ENCODE measurements around the gene CAMK4.
"Not testable (repeated sequence)": the region's sequence is repeated elsewhere in the genome, so short reads cannot be mapped to it uniquely, and the experiment has no call there.

CAMK4 gene

GRCh38 chr5:111404270-111404769 is 180.1 kb downstream of the CAMK4 start:
- Histone ChIP-seq H3K36me3 (ENCODE audit: control insufficient read depth, insufficient read depth, low read length) (no peaks in the 10 kb centered on the region), H3K4me1 (ENCODE audit: control insufficient read depth, insufficient read depth, low read length) (no peaks in the 10 kb centered on the region), H3K4me3 (ENCODE audit: low read length) (no peak overlapping the region), H3K27ac (ENCODE audit: low read depth, low read length) (no peak overlapping the region), H3K27me3 (ENCODE audit: control insufficient read depth, insufficient read depth, low read length) (no peaks in the 10 kb centered on the region), H3K9ac (ENCODE audit: low read length) (no peak overlapping the region)

GRCh38 chr5:111407562-111407961 is 183.4 kb downstream of the CAMK4 start:
- Histone ChIP-seq H3K27ac (ENCODE audit: low read depth, low read length) (no peak overlapping the region), H3K9ac (ENCODE audit: low read length) (no peak overlapping the region), H3K27me3 (ENCODE audit: control insufficient read depth, insufficient read depth, low read length) (no peaks in the 10 kb centered on the region), H3K36me3 (ENCODE audit: control insufficient read depth, insufficient read depth, low read length) (no peaks in the 10 kb centered on the region), H3K4me3 (ENCODE audit: low read length) (no peak overlapping the region), H3K4me1 (ENCODE audit: control insufficient read depth, insufficient read depth, low read length) (no peaks in the 10 kb centered on the region)

GRCh38 chr5:111408817-111409216 is 184.6 kb downstream of the CAMK4 start:
- Histone ChIP-seq H3K4me3 (ENCODE audit: low read length) (no peak overlapping the region), H3K4me1 (ENCODE audit: control insufficient read depth, insufficient read depth, low read length) (no peaks in the 10 kb centered on the region), H3K36me3 (ENCODE audit: control insufficient read depth, insufficient read depth, low read length) (no peaks in the 10 kb centered on the region), H3K27ac (ENCODE audit: low read depth, low read length) (no peak overlapping the region), H3K27me3 (ENCODE audit: control insufficient read depth, insufficient read depth, low read length) (no peaks in the 10 kb centered on the region), H3K9ac (ENCODE audit: low read length) (no peak overlapping the region)

GRCh38 chr5:111409266-111409665 is 185.1 kb downstream of the CAMK4 start:
- H3K4me3 ChIP-seq (ENCODE audit: low read length); H3K9ac ChIP-seq (ENCODE audit: low read length); H3K27ac ChIP-seq (ENCODE audit: low read depth, low read length); H3K27me3 ChIP-seq (ENCODE audit: control insufficient read depth, insufficient read depth, low read length); H3K4me1 ChIP-seq (ENCODE audit: control insufficient read depth, insufficient read depth, low read length); H3K36me3 ChIP-seq (ENCODE audit: control insufficient read depth, insufficient read depth, low read length): not testable (repeated sequence)

GRCh38 chr5:111410067-111410466 is 185.9 kb downstream of the CAMK4 start:
- not testable (repeated sequence) for H3K36me3 ChIP-seq (ENCODE audit: control insufficient read depth, insufficient read depth, low read length); H3K4me3 ChIP-seq (ENCODE audit: low read length); H3K27ac ChIP-seq (ENCODE audit: low read depth, low read length); H3K4me1 ChIP-seq (ENCODE audit: control insufficient read depth, insufficient read depth, low read length); H3K9ac ChIP-seq (ENCODE audit: low read length); H3K27me3 ChIP-seq (ENCODE audit: control insufficient read depth, insufficient read depth, low read length)

- no peaks in the 10 kb centered on the region for H3K27me3 ChIP-seq (ENCODE audit: control insufficient read depth, insufficient read depth, low read length)
- no peak overlapping the region for H3K27ac ChIP-seq (ENCODE audit: low read depth, low read length)
- no peaks in the 10 kb centered on the region for H3K4me1 ChIP-seq (ENCODE audit: control insufficient read depth, insufficient read depth, low read length)
- H3K9ac ChIP-seq (ENCODE audit: low read length), result no peak overlapping the region
- H3K4me3 ChIP-seq (ENCODE audit: low read length), result no peak overlapping the region
- H3K36me3 ChIP-seq (ENCODE audit: control insufficient read depth, insufficient read depth, low read length), result no peaks in the 10 kb centered on the region
Measured at GRCh38 chr5:111411301-111411700, 187.1 kb downstream of the CAMK4 start.

GRCh38 chr5:111412593-111412992 is 188.4 kb downstream of the CAMK4 start:
- Histone ChIP-seq H3K4me1 (ENCODE audit: control insufficient read depth, insufficient read depth, low read length) (no peaks in the 10 kb centered on the region), H3K27ac (ENCODE audit: low read depth, low read length) (no peak overlapping the region), H3K4me3 (ENCODE audit: low read length) (no peak overlapping the region), H3K27me3 (ENCODE audit: control insufficient read depth, insufficient read depth, low read length) (no peaks in the 10 kb centered on the region), H3K36me3 (ENCODE audit: control insufficient read depth, insufficient read depth, low read length) (no peaks in the 10 kb centered on the region), H3K9ac (ENCODE audit: low read length) (no peak overlapping the region)

GRCh38 chr5:111415053-111415452 is 190.9 kb downstream of the CAMK4 start:
- Histone ChIP-seq H3K4me1 (ENCODE audit: control insufficient read depth, insufficient read depth, low read length) (no peaks in the 10 kb centered on the region), H3K4me3 (ENCODE audit: low read length) (no peak overlapping the region), H3K36me3 (ENCODE audit: control insufficient read depth, insufficient read depth, low read length) (no peaks in the 10 kb centered on the region), H3K27me3 (ENCODE audit: control insufficient read depth, insufficient read depth, low read length) (no peaks in the 10 kb centered on the region), H3K9ac (ENCODE audit: low read length) (no peak overlapping the region), H3K27ac (ENCODE audit: low read depth, low read length) (no peak overlapping the region)

- Histone ChIP-seq H3K4me1 (ENCODE audit: control insufficient read depth, insufficient read depth, low read length) (no peaks in the 10 kb centered on the region), H3K36me3 (ENCODE audit: control insufficient read depth, insufficient read depth, low read length) (no peaks in the 10 kb centered on the region), H3K27me3 (ENCODE audit: control insufficient read depth, insufficient read depth, low read length) (no peaks in the 10 kb centered on the region), H3K9ac (ENCODE audit: low read length) (no peak overlapping the region), H3K4me3 (ENCODE audit: low read length) (no peak overlapping the region), H3K27ac (ENCODE audit: low read depth, low read length) (no peak overlapping the region)
Measured at GRCh38 chr5:111422245-111422644, 198.1 kb downstream of the CAMK4 start.

- Histone ChIP-seq H3K36me3 (ENCODE audit: control insufficient read depth, insufficient read depth, low read length) (no peaks in the 10 kb centered on the region), H3K4me3 (ENCODE audit: low read length) (no peak overlapping the region), H3K9ac (ENCODE audit: low read length) (no peak overlapping the region)
Measured at GRCh38 chr5:111422747-111423720, 198.8 kb downstream of the CAMK4 start.

GRCh38 chr5:111425205-111425604 is 201.0 kb downstream of the CAMK4 start:
- Histone ChIP-seq H3K27ac (ENCODE audit: low read depth, low read length) (no peak overlapping the region), H3K36me3 (ENCODE audit: control insufficient read depth, insufficient read depth, low read length) (no peaks in the 10 kb centered on the region), H3K27me3 (ENCODE audit: control insufficient read depth, insufficient read depth, low read length) (no peaks in the 10 kb centered on the region)

More at GRCh38 chr5:111422747-111423720, 198.8 kb downstream of the CAMK4 start:
- H3K27me3 ChIP-seq (ENCODE audit: control insufficient read depth, insufficient read depth, low read length), result no peaks in the 10 kb centered on the region
- no peak overlapping the region for H3K27ac ChIP-seq (ENCODE audit: low read depth, low read length)
- no peaks in the 10 kb centered on the region for H3K4me1 ChIP-seq (ENCODE audit: control insufficient read depth, insufficient read depth, low read length)

GRCh38 chr5:111427762-111428161 is 203.6 kb downstream of the CAMK4 start:
- H3K4me3 ChIP-seq (ENCODE audit: low read length), result no peak overlapping the region
- H3K9ac ChIP-seq (ENCODE audit: low read length), result no peak overlapping the region
- H3K4me1 ChIP-seq (ENCODE audit: control insufficient read depth, insufficient read depth, low read length), result no peaks in the 10 kb centered on the region
- no peak overlapping the region for H3K27ac ChIP-seq (ENCODE audit: low read depth, low read length)
- no peaks in the 10 kb centered on the region for H3K36me3 ChIP-seq (ENCODE audit: control insufficient read depth, insufficient read depth, low read length)
- no peaks in the 10 kb centered on the region for H3K27me3 ChIP-seq (ENCODE audit: control insufficient read depth, insufficient read depth, low read length)

More at GRCh38 chr5:111425205-111425604, 201.0 kb downstream of the CAMK4 start:
- Histone ChIP-seq H3K9ac (ENCODE audit: low read length) (no peak overlapping the region), H3K4me3 (ENCODE audit: low read length) (no peak overlapping the region), H3K4me1 (ENCODE audit: control insufficient read depth, insufficient read depth, low read length) (no peaks in the 10 kb centered on the region)
